Stimulated activated CD4-positive, alpha-beta T cell treated with anti-CD3 and anti-CD28 coated beads, Interleukin-15, amount 100 ng/mL, for 48 hours (primary cell): ENCODE data around the gene ACAP2.
"Not testable (repeated sequence)": the region's sequence is repeated elsewhere in the genome, so short reads cannot be mapped to it uniquely, and the experiment has no call there.

Experiments used
- DNase-seq, 2 donors: peaks; one replicate each; pipeline ENCODE4 v3.0.0-alpha.2; 2020; ENCODE audit warnings: low read depth in 2 of 2

Gene ACAP2

DNA sequence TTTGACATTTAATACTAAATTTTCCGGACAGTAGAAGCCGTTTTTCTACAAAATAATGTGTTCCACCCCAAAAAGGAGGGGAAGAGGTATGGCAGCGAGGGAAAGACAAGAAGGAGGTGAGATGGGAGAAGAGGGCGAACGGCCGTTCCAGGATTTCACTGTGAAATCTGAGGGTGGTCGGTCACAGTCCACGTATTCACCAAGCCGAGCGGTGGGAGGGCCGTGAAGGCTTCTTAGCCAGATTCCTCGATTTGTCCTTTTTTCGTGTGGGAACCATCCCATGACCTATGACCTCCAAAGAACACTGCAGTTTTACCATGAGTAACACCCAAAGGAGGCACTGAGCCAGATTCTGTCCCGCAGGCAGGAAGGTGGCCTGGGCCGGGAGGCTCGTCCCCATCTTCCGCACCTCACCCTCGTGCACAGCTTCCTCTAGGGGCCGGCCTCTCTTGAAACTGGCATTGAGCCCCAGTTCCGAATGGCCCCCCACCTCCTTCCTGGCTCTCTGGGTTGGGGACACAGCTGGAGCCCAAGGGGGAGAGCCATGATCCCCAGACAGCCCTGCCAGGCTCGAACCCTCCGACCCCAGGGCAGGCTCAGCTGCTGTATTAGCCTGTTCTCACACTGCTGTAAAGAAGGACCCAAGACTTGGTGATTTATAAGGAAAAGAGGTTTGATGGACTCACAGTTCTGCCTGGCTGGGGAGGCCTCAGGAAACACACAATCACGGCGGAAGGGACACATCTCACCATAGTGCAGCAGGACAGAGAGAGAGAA, 195.5 kb downstream of the ACAP2 start:
- no peak for DNase-seq

DNA sequence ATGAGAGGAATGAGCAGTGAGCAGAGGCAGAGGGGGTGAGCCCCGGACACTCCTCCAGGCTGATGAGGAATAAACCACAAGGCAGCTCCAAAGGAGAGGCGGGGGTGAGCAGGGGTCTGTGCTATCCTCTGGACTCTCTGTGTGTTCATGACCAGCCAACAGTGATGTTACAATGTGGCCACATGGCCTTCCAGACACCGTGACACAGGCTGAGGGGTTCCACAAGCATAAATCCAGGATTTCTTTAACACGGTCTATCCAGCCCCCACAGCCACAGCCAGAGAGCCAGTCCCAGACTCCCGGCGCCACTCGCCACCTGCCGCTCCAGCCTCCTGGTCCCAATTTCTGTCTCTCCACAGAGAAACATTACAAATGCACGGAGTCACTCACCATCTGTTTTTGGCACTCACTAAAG, 196.2 kb downstream of the ACAP2 start:
- DNase-seq: no peak

DNA sequence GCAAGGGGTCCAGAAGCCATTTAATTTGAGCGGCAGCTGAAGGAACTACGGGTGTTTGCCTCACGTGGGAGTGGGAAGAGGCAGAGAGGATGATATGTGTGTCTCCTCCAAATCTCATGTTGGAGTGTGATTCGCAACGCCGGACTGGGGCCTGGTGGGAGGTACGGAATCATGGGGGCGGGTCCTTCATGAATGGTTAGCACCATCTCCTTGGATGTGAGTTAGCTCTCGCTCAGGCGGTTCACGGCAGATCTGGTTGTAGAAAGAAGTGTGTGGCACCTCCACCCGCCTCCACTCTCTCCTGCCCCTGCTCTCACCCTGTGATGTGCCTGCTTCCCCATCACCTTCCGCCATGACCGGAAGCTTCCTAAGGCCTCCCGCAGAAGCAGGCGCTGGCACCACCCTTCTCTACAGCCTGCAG, 197.3 kb downstream of the ACAP2 start:
- DNase-seq: no peak

DNA sequence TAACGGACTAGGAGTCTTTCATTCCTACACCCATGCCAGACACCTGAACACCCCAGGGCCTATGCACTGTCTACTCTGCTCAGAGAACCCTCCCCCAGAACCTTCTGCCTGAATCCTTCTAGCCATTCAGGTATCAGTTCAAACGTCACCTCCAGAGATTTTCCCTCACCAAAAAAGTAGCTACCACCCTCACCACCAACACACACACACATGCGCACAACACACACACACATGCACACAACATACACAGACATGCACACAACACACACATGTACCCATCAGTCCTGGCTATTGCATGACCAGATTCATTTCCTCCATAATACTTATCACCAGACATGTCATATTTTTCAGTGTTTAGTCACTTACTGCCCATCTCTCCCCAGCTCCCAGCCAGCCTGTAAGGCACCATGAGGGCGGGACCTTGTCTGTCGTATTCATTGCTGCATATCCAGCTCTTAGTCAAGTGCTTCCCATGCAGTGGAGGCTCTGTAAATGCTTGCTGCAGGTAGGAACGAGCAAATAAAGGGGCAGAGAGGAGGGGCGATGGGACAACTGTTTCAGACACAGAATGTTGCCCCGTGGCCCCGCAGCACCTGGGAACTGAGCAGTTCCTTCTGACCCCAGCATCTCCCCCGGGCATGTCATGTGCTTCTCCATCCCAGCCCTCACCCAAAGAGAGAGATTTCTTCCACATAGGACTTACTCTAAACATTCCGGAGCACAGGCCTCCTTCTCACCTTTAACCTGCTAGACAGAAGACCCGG, 201.0 kb downstream of the ACAP2 start:
- no peak for DNase-seq

DNA sequence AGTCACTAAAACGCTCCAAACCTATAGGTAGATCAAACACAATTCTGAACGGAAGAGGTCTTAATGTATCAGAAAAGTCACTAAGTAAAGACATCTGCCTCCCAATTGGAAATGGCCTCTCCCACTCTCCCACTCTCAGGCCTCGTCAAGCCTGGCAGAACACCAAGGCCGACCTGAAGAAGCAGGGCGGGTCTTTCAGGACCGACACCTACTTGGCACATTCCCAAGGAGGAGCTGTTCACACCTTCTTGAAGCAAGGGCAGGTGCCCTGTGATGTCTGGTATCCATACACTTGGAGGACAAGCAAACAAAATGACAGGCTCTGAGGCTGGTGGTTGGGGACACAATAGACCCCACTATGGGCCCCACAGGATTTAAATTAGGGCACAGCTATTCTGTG, 201.9 kb downstream of the ACAP2 start:
- no peak for DNase-seq

DNA sequence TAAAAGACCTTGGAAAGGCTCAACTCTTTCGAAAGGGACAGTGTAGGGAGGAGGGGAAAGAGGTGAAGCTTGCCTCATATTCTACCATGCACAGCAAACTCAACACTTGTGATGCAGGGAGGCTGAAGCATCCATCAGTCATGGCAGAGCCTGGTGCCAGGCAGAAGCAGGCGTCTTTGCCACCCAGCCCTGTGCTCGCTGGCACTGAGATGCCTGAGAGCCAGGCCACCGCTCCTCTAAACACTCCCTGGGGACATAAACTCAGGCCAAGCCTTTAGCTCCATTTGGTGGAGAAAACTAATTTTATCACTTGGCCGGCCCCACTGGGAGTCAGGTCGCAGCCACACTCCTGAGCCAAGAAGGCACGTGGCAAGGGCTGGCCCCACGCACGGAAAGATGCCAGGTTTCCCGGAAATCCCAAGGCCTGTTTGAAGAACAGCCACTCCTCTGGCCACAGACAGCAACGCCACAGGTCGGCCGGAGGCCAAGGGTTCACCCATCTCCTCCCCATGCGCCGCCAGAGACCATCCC, 202.6 kb downstream of the ACAP2 start:
- DNase-seq: no peak

DNA sequence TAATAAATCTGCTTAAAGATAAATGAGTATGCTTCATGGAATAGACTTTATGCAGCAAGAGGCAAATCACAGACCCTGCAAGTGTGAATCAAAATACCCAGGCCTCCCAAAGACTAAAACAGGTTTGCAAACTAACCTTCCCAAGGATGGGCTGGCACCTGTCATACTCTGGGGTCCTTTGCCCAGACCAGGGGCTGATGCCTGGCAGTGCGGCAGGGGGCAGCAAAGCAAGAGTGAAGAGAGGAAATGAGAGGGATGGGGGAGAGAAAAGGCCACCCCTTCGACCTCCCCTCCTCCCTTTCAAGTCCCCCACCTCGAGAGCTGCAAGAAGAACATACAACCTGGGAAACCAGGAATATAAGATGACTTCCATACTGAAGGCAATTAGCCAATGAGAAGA, 203.7 kb downstream of the ACAP2 start:
- DNase-seq: no peak

DNA sequence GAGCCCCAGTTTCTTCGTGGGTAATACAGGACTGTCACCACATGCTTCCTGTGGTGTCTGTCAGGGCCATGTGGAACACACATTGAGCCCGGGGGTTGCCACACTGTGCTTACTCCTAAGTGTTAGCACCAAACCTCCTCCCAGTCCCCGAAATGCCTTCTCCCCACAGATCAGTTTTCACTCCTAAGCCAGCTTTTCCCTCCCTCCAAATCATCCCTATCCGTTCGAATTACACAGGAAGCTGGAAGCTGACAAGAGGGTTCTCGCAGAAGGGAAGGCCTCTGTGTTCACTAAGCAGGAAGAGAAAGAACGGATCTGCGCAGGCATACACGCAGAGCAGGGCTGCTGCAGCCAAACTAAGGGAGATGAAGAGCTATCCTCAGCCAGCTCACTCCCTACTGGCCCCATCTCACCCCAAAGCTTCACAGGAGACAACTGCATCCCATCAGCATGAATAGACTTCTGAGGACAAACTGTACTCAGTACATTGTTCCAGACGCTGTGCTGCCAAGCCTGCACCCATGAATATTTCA, 204.2 kb downstream of the ACAP2 start:
- no peak for DNase-seq

DNA sequence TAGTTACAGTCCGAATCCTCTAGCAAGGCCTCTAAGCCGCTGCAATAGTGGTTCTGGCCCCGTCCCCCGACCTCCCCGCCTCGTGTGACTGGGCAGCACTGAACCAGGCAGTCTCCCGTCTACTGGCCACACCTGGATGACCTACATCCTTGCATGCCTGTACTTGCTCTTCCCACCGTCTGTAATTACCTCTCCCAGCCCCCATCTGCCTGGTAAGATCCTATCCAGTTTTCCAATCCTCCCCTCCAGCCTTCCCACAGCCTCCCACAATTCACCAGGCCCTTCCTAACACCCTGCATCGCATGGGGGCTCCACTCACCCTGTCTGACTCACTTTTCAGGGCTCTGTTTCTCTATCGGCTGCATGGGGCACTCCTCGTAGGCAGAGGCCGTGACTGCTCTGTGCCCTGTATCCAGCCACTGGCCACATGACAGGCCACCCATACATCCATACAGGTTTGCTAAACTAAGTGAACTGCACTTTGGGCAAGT, 204.7 kb downstream of the ACAP2 start:
- DNase-seq: no peak

DNA sequence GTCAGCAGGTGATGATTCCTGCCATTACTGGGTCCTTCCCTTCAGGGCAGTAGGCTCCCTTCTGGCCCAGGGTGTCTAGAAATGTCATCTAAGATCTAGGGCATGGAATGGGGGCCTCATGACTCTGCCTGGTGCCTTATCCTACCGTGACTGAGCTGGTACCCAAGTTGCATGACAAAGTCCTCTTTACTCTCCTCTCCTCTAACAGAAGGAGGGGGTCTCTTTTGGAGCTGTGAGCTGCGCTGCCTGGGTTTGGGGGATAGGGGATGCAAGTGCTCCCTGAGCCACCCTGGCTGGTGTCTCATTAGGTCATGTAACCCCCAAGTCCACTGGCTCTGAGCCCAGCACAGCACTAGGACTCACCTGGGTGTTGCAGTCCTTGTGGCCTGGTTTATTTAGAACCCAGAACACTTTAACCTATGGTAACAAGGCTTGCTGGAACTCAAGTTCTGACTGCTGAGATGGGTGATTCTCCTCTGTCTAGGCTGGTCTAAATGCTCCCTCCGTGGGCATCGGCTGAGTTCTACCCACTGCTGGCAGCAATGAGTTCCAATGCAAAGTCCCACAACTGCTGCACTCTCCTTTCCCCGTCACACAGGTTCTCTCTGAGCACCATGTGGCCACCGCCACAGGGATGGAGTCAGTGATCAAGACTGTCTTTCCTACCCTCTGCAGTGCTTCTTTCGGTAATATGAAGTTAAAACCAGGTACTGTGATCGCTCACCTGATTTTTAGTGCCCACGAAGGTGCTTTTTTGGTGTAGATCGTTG, 205.8 kb downstream of the ACAP2 start:
- DNase-seq: no peak

DNA sequence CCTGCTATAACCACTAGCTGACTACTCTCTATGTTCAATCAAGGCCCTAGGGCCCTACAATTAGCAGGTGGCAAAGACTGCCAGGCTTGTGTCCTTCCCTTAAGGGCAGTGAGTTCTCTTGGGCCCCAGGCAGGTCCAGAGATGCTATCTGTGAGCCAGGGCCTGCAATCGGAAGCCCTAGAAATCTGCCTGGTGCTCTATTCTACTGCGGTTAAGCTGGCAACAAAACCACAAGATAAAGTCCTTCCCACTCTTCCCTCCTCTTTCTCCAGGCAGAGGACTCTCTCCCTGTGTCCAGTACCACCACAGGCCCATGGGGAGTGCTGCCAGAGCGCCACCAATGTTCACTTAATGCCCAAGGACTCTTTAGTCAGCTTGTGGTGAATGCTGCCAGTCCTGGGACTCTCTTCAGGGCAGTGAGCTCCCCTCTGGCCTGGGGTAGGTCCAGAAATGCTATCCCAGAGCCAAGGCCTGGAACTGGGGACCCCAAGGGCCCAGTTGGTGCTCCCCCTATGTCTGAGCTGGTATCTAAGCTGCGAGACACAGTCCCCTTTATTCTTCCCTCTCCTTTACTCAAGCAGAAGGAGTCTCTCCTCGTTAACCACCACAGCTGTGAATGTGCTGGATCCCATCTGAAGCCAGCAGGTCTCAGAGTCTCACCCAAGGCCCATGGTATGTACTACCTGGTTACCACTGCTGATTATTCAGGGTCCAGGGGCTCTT, 206.6 kb downstream of the ACAP2 start:
- DNase-seq: no peak

DNA sequence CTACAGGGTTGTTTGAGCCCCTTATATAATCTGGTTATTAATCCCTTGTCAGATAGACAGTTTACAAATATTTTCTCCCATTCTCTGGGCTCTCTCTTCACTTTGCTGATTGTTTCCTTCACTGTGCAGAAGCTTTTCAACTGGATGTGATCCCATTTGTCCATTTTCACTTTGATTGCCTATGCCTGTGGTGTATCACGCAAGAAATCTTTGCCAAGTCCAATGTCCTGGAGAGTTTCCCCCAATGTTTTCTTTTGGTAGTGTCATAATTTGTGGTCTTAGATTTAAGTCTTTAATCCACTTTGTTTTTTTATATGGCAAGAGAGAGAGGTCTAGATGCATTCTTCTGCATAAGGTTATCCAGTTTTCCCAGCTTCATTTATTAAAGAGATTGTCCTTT, 212.6 kb downstream of the ACAP2 start:
- no peak for DNase-seq

DNA sequence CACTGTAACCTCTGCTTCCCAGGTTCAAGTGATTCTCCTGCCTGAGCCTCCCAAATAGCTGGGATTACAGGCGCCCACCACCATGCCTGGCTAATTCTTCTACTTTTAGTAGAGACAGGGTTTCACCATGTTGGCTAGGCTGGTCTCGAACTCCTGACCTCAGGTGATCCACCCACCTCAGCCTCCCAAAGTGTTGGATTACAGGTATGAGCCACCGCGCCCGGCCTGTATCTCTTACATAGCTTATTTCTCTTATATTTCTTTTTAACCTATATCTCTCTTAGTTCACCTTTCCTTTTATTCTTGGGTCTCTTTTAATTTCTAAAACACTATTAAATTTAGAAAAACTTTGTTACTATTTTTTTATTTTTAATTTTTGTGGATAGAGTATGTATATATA, 213.9 kb downstream of the ACAP2 start:
- not testable (repeated sequence) for DNase-seq

DNA sequence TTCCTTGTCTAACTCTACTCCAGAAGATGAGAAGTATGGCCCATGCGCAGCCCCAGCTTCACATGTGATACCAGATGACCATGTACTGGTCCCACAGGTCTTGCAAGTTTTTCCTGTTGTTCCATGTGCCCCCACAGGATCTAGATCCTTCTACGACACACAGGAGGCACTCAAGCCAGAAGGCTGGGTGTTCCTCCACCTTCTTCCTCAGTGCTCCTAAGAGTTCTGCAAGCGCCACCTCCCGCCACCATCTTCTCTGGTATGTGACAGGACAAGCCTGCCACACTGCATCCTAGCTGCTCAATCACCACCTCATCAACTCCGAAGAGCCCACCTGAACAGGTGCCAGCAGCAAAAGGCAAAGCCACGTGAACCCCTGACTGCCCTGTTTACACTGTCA, 214.9 kb downstream of the ACAP2 start:
- no peak for DNase-seq

DNA sequence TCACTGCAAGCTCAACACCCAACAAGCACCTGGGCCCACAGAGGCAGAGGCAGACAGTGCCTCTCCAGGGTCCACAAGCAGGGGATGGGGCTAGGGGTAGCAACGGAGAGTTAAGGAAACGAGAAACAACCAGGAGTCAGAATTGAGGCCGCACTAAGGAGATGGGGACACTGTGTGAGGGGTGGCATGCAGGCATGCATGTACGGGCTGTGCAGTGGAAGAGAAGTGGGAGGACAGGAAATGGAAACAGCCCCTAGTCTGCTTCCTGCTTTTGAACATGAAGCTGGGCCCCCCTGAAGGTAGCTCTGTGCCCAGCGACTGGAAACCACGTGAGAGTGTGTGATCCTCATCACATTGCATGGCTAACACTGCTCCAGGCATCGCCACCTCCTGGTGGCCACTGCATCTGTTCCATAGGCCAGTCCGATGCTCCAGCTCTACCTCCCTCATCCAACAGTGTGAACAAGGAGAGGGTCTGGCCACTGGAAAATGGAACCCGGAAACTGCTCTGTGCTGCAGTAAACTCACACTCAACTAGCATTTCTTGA, 215.8 kb downstream of the ACAP2 start:
- no peak for DNase-seq

DNA sequence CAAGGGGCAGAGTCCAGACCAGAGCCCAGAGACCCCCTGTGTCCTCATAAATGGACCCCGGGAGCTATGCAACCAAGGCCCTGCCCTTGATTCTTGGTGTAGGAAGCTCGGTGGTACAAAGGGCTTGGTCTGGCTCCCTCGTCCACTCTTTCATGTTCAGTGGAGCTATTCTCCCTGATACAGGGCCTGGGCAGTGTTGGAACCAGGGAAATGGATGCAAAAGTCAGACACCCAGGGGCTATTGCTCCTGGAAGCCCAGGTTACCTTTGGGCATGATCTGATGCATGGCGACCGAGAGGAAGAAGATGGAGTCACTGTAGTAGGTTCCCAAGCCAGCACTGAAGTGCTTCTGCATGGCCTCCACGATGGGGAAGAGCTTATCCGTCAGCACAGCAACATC, 216.4 kb downstream of the ACAP2 start:
- DNase-seq: no peak

DNA sequence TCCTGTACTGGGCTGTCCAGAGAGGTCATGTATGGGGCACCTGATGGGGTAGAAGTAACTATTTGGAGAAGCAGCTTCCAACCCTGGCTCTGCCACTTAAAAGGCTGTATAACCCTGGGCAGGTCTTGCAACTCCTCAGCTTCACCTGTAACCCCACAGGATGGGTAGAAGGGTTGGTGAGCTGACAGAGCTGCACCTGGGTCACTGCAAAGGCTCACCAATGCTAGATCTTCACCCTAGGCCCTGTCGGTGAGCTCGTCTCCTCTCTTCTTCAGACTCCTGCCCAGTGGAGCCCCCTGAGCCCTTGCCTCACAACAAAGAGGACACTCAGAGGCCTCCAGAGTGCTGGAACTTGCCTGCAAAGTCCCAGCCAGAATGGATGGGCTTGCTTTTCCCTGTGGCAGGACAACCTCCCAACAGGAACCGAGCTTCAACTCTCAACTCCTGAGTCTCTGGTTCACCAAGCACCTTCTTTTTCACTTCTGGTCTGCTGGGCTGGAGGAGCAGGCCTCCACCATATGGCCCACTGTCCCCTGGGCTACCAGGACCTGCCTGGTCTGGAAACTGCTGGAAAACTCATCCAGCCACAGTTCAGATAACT, 217.7 kb downstream of the ACAP2 start:
- DNase-seq: no peak
